Measurements from ENCODE around the gene GDF15.

DNA sequence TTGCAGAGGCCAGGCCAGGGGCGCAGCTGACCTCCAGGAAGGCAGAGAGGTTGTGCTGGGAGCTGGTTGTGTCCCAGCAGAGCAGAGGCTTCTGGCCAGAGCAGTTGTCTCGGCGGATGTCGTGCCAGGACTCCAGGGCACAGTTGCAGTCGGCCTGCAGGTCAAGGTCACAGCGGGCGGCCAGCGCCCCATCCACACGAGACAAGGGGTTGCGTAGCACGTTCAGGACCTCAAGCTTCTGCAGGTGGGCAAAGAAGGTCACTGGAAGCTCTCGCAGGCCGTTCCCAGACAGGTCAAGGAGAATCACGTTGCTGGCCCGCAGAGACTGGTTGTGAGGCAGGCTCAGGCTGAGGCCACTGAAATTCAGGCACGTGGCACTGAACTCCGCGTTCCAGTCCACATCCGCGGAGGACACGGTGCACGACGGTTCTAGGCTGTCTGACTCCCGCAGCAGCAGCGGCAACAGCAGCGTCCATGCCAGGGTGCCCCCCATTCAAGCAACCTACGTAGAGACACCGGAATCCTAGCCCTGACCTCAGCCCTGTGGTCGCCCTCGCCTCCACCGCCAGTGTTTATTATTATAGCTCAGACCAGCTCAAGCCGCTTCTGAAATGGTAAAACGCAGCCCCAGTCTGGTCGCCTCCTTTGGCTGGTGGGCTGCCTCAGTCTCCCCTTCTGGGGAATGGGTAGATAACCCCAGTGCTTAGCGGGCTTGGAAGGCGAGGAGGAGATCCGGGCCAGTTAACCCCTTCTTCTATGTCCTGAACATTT is 10.7 kb downstream of the GDF15 start:
- TF ChIP-seq, protein P1, sequence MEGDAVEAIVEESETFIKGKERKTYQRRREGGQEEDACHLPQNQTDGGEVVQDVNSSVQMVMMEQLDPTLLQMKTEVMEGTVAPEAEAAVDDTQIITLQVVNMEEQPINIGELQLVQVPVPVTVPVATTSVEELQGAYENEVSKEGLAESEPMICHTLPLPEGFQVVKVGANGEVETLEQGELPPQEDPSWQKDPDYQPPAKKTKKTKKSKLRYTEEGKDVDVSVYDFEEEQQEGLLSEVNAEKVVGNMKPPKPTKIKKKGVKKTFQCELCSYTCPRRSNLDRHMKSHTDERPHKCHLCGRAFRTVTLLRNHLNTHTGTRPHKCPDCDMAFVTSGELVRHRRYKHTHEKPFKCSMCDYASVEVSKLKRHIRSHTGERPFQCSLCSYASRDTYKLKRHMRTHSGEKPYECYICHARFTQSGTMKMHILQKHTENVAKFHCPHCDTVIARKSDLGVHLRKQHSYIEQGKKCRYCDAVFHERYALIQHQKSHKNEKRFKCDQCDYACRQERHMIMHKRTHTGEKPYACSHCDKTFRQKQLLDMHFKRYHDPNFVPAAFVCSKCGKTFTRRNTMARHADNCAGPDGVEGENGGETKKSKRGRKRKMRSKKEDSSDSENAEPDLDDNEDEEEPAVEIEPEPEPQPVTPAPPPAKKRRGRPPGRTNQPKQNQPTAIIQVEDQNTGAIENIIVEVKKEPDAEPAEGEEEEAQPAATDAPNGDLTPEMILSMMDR (conservative IDR thresholded peaks at IDR 0.05) = no peak
- TF ChIP-seq ZFX (IDR thresholded peaks at IDR 0.05) = no peak
